ENCODE results near the gene NTPCR.

DNA sequence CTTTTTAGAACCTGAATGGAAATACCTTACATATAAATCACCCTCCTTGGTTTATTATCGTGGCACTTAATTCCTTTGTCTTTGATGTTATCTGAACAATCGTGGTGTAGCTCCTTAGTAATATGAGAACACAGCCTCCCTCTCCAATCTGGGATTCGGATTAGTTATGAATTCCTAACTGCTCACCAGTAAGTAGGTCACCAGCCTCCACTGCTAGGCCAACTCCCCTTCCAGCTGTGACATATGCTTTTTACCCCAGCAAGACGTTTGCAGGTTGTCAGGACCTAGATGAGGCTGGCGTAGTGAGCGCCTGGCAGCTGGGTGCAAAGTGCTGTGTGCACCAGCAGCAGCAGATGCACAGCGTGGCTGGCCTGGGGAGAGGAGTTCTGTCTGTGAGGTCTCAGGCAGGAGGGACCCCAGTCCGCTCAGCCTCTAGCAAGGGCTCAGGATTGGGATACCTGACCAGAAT is 38.2 kb downstream of the NTPCR start:
- no peak for TF ChIP-seq POLR2AphosphoS5 (IDR thresholded peaks at IDR 0.05; ENCODE audit: low read depth)
- no peak for TF ChIP-seq CTCF (IDR thresholded peaks at IDR 0.05; ENCODE audit: insufficient read depth, low read length)

Data from HL-60 (cell line).